Activated naive CD8-positive, alpha-beta T cell treated with anti-CD3 and anti-CD28 coated beads, Interleukin-2, amount 50 U/mL, for 16 hours (primary cell): Measurements from ENCODE around the gene NDUFA12.

Experiments
- DNase-seq: peaks from one replicate; pipeline ENCODE4 v3.0.0-alpha.2; 2020; ENCODE audit warnings: low read depth, low spot score

The NDUFA12 gene

DNA sequence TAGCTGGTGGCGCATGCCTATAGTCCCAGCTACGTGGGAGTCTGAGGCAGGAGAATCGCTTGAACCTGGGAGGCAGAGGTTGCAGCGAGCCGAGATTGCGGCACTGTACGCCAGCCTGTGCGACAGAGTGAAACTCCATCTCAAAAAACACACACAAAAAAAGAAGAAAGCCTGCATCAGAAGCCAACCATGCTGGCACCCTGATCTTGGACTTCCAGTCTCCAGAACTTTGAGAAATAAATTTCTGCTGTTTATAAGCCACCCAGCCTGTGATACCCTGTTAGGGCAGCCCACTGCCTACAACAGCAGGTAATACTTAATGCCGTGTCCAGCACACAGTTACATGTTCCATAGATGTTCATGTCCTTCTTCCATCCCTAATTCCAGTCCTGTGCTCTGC is 62.7 kb downstream of the NDUFA12 start:
- no peak for DNase-seq

DNA sequence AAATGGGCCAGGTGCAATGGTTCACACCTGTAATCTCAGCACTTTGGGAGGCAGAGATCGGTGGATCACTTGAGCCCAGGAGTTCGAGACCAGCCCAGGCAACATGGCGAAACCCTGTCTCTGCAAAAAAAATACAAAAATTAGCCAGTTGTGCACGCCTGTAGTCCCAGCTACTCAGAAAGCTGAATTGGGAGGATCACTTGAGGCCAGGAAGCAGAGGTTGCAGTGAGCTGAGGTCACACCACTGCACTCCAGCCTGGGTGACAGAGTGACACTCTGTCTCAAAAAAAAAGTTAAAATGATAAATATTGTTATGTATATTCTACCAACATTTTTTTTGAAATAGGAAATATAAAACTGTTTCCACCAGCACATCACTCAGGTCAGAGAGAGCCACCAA is 64.9 kb downstream of the NDUFA12 start:
- no peak for DNase-seq

DNA sequence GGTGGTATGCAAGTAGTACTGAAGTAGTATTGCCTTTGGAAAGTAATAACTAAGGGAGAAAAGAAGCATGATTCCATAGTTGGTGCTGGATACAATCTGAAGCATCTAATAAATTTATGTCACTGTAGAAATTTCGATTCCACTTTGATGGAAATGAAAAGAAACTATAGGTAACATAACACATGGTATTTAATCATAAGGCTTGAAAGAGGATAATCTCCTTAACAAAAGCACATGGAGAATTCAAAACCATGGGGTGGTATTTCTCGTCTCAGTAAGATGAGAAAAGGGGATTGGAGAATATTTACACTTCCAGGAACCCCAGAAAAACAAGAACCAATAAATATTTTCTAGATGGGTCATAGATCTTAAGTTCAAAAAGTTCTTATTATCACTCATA is 72.7 kb downstream of the NDUFA12 start:
- DNase-seq, result no peak

DNA sequence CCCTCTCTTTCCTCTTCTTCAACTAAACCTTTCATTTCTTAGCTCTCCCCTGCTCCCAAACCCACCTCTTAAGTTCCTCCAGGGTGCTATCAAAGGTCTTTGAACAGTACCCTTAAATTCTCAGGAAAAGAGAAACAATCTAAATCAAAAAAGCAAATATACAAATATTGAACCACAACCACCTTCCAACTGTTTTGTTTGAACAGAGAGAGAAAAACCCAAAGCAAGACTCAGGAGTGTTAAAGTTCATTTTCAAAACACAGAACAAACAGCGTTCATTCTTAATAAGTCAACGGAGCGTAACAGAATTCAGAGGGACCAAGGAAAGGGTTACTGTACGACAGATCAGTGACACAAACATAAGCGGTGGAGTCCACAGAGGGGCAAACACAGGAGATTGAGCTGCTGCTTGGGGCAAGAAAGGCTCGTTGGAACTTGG is 73.3 kb downstream of the NDUFA12 start:
- DNase-seq, result no peak

DNA sequence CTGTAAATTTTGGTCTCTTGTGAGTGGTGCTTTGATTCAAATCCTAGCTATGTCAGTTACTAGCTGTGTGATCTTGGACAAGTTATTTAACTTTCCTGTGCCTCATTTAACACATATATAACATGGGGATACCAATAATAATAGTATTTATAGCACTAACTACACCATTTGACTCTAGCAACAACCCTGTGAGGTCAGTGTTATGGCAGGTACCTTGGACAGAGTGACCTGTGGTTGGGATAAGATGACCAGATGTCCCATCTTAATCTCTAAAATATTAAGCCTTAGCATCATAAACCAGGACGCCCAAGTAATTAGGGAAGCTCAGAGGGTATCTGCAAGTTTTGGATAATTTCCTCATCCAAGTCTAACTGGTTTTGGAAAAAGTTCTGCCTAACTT is 73.7 kb downstream of the NDUFA12 start:
- DNase-seq, result no peak

DNA sequence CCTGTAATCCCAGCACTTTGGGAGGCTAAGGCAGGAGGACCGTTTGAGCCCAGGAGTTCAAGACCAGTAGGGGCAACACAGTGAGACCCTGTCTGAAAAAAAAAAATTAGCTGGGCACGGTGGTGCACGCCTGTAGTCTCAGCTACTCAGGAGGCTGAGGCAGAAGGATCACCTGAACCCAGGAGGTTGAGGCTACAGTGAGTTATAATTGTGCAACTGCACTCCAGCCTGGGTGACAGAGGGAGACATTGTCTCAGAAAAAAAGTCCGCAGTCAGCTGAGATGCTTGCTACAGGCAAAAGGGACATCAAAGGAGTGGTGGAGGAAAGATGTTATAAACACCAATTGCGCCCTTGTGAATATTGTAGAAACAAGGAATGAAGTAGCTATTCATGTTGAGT is 77.8 kb downstream of the NDUFA12 start:
- DNase-seq, result no peak

DNA sequence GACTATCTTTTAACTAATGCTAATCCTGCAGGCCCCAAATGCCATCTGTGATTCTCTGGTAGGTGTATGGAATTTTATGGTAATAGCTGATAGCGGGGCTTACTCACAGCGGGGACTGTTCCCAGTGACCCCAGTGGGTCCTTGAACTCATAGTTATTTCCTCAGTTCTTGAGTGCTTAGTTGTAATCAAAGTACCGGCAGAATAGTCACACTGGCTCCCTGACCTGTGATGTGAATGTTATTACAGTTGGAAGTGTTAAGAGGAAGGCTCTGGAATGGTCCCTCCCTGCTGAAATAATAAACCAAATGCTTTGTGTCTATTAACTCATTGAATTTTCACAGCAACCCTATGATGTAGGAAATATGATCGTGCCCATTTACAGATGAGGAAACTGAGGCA is 78.3 kb downstream of the NDUFA12 start:
- DNase-seq, result no peak

DNA sequence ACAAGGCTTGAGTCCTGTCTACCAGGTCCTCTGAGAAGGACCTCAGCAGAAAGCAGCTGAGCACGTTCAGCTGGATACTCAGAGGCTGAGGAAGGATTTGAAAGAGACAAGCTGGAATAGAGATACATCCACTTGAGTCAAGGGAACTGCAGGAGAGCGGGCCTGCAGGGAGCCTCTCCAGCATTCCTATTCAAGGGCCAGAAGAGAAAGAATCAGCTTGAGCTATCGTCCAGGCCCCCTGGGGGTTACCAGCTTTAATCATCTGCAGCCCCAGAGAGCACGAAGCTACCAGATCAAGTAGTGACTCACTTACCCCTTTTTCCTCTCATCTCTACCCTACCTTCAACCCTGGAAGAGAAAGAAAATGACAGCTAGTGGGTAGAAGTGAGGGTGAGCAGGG is 80.9 kb downstream of the NDUFA12 start:
- no peak for DNase-seq
